Activated CD8-positive, alpha-beta T cell treated with anti-CD3 and anti-CD28 coated beads, Interleukin-2, amount 10 ng/mL, durations not matched to agents 7 days and 5 days (primary cell): ENCODE data around the gene ASXL2. TPM values are rescaled to one million over a fixed set of nuclear protein-coding genes. Genes with fewer than 3 reads are reported as not detected.

Source experiments
- ATAC-seq: fragments of 150-1000 bp; cut with Tn5 transposase; one replicate; pipeline ENCODE4 v1.10.0; 2021; ENCODE audit warnings: moderate library complexity
- CTCF ChIA-PET: fragments of 350-600 bp; sonication (Branson Sonifier 250); formaldehyde crosslinking; loops from one replicate; lab custom pipeline; 2021; ENCODE audit warnings: antibody characterized with exemption; lab: Charles Lee
- POLR2A ChIA-PET: fragments of 350-600 bp; sonication (Branson Sonifier 250); formaldehyde crosslinking; loops from one replicate; lab custom pipeline; 2021; ENCODE audit warnings: antibody characterized with exemption; lab: Charles Lee
- DNase-seq: peaks from one replicate; pipeline ENCODE4 v3.0.0-alpha.2; 2020
- H3K27ac Mint-ChIP-seq: one replicate; pipeline ENCODE4 v1.8.0; 2021; ENCODE audit warnings: mild to moderate bottlenecking, mixed read lengths
- H3K27me3 Mint-ChIP-seq: one replicate; pipeline ENCODE4 v1.8.0; 2021; ENCODE audit warnings: low read depth, mixed read lengths
- H3K36me3 Mint-ChIP-seq: one replicate; pipeline ENCODE4 v1.8.0; 2021; ENCODE audit warnings: low read depth, mixed read lengths
- H3K4me1 Mint-ChIP-seq: one replicate; pipeline ENCODE4 v1.8.0; 2021; ENCODE audit warnings: low read depth, mixed read lengths
- H3K4me3 Mint-ChIP-seq: one replicate; pipeline ENCODE4 v1.8.0; 2021; ENCODE audit warnings: mild to moderate bottlenecking, mixed read lengths
- H3K9me3 Mint-ChIP-seq: one replicate; pipeline ENCODE4 v1.8.0; 2022; ENCODE audit warnings: mixed read lengths; ENCODE audit not compliant: insufficient read depth
- total RNA-seq, 2 experiments: library from RNA; stranded (reverse); gene quantifications; one replicate each; pipeline ENCODE4 v1.2.3, GENCODE V29; 2021

The ASXL2 gene
- total RNA-seq, 2 experiments from 2014 or later = 44.0 to 45.0 TPM

- ATAC-seq (no peak), DNase-seq (no peak)
- ChIA-PET POLR2A (interaction anchor here (0.6 to 2.6 kb wide), 2 partner anchors 9 to 51 kb away, joined by 4 to 9 read pairs; partner anchors contain the start of gene ASXL2), CTCF (no interaction called here)
- H3K36me3 Mint-ChIP-seq = no peaks in the 10 kb centered on the region
- H3K27ac Mint-ChIP-seq = no peak overlapping the region
- H3K4me3 Mint-ChIP-seq = no peak overlapping the region
- peaks cover 4% of the 10 kb centered on the region for H3K27me3 Mint-ChIP-seq
- H3K4me1 Mint-ChIP-seq = no peaks in the 10 kb centered on the region
- no peaks in the 10 kb centered on the region for H3K9me3 Mint-ChIP-seq
These were observed 9.4 kb upstream of the ASXL2 start for GRCh38 chr2:25887624-25888242.

GRCh38 chr2:25885933-25886332 is 7.6 kb upstream of the ASXL2 start:
- DNase-seq (no peak), ATAC-seq (no peak)
- H3K27me3 Mint-ChIP-seq = peaks cover 4% of the 10 kb centered on the region
- ChIA-PET POLR2A (interaction anchor here (0.7 kb wide), 1 partner anchor 10 kb away, joined by 3 read pairs; no protein-coding TSS in a partner anchor), CTCF (no interaction called here)
- H3K4me3 Mint-ChIP-seq = no peak overlapping the region
- no peaks in the 10 kb centered on the region for H3K36me3 Mint-ChIP-seq
- H3K4me1 Mint-ChIP-seq = no peaks in the 10 kb centered on the region
- no peaks in the 10 kb centered on the region for H3K9me3 Mint-ChIP-seq
- no peak overlapping the region for H3K27ac Mint-ChIP-seq

GRCh38 chr2:25881764-25882163 is 3.5 kb upstream of the ASXL2 start:
- Mint-ChIP-seq H3K36me3 (peaks cover 7% of the 10 kb centered on the region), H3K9me3 (no peaks in the 10 kb centered on the region), H3K27me3 (peaks cover 4% of the 10 kb centered on the region), H3K4me3 (no peak overlapping the region), H3K4me1 (peaks cover 14% of the 10 kb centered on the region), H3K27ac (no peak overlapping the region)
- CTCF ChIA-PET = interaction anchor here (0.6 kb wide), 1 partner anchor 263 kb away, joined by 3 read pairs; no protein-coding TSS in a partner anchor
- no peak for DNase-seq
- no peak for ATAC-seq
- POLR2A ChIA-PET = no interaction called here

- peak overlapping the region; percentile 99 for H3K27ac Mint-ChIP-seq
- peak overlapping the region; percentile 97 for H3K4me3 Mint-ChIP-seq
- peaks cover 26% of the 10 kb centered on the region for H3K4me1 Mint-ChIP-seq
- ATAC-seq = no peak
- no peaks in the 10 kb centered on the region for H3K9me3 Mint-ChIP-seq
- no peak for DNase-seq
- CTCF ChIA-PET = interaction anchor here (1.0 to 3.5 kb wide), 10 partner anchors 15 to 517 kb away, joined by 3 to 47 read pairs (median 4); no protein-coding TSS in a partner anchor
- POLR2A ChIA-PET = interaction anchor here (0.5 to 3.5 kb wide), 13 partner anchors 9 to 364 kb away, joined by 3 to 22 read pairs (median 4); no protein-coding TSS in a partner anchor
- H3K27me3 Mint-ChIP-seq = no peaks in the 10 kb centered on the region
- peaks cover 23% of the 10 kb centered on the region for H3K36me3 Mint-ChIP-seq
These were observed 945 bp upstream of the ASXL2 start for GRCh38 chr2:25879133-25879730.

- no peaks in the 10 kb centered on the region for H3K9me3 Mint-ChIP-seq
- POLR2A ChIA-PET = interaction anchor here (0.6 to 3.5 kb wide), 13 partner anchors 10 to 582 kb away, joined by 3 to 22 read pairs (median 4); partner anchors contain the start of genes HADHA and HADHB
- CTCF ChIA-PET = interaction anchor here (0.6 to 3.5 kb wide), 13 partner anchors 18 to 1083 kb away, joined by 3 to 47 read pairs (median 4); partner anchors contain the start of gene RAB10
- H3K36me3 Mint-ChIP-seq = peaks cover 27% of the 10 kb centered on the region
- peak; percentile 75 for DNase-seq
- H3K4me3 Mint-ChIP-seq = peak overlapping the region; percentile 97
- peaks cover 30% of the 10 kb centered on the region for H3K4me1 Mint-ChIP-seq
- peak; percentile 58 for ATAC-seq
- H3K27me3 Mint-ChIP-seq = no peaks in the 10 kb centered on the region
- H3K27ac Mint-ChIP-seq = peak overlapping the region; percentile 99
These were observed 591 bp downstream of the ASXL2 start for GRCh38 chr2:25877431-25878360.

- POLR2A ChIA-PET = no interaction called here
- peaks cover 36% of the 10 kb centered on the region for H3K36me3 Mint-ChIP-seq
- no peak overlapping the region for H3K27ac Mint-ChIP-seq
- ATAC-seq (no peak), DNase-seq (no peak)
- H3K9me3 Mint-ChIP-seq = no peaks in the 10 kb centered on the region
- H3K4me3 Mint-ChIP-seq = no peak overlapping the region
- CTCF ChIA-PET = interaction anchor here (1.7 kb wide), 1 partner anchor 19 kb away, joined by 7 read pairs; no protein-coding TSS in a partner anchor
- H3K4me1 Mint-ChIP-seq = peaks cover 17% of the 10 kb centered on the region
- no peaks in the 10 kb centered on the region for H3K27me3 Mint-ChIP-seq
These were observed 6.2 kb downstream of the ASXL2 start for GRCh38 chr2:25872134-25872533.

GRCh38 chr2:25867396-25868003 is 10.8 kb downstream of the ASXL2 start:
- DNase-seq (no peak), ATAC-seq (no peak)
- Mint-ChIP-seq H3K36me3 (peaks cover 24% of the 10 kb centered on the region), H3K9me3 (no peaks in the 10 kb centered on the region), H3K27ac (no peak overlapping the region), H3K4me3 (no peak overlapping the region), H3K4me1 (peaks cover 2% of the 10 kb centered on the region), H3K27me3 (no peaks in the 10 kb centered on the region)
- ChIA-PET POLR2A (no interaction called here), CTCF (interaction anchor here (4.2 kb wide), 1 partner anchor 14 kb away, joined by 29 read pairs; no protein-coding TSS in a partner anchor)

GRCh38 chr2:25856377-25856776 is 21.9 kb downstream of the ASXL2 start:
- Mint-ChIP-seq H3K36me3 (peaks cover 5% of the 10 kb centered on the region), H3K4me1 (peaks cover 45% of the 10 kb centered on the region), H3K27me3 (no peaks in the 10 kb centered on the region), H3K4me3 (no peak overlapping the region), H3K27ac (no peak overlapping the region), H3K9me3 (no peaks in the 10 kb centered on the region)
- no peak for ATAC-seq
- ChIA-PET POLR2A (no interaction called here), CTCF (no interaction called here)
- no peak for DNase-seq

GRCh38 chr2:25855065-25855464 is 23.2 kb downstream of the ASXL2 start:
- ChIA-PET POLR2A (no interaction called here), CTCF (interaction anchor here (1.0 to 5.0 kb wide), 8 partner anchors 12 to 248 kb away, joined by 3 to 66 read pairs (median 26); partner anchors contain the start of gene ASXL2)
- no peak for DNase-seq
- no peaks in the 10 kb centered on the region for H3K9me3 Mint-ChIP-seq
- peaks cover 50% of the 10 kb centered on the region for H3K4me1 Mint-ChIP-seq
- peaks cover 5% of the 10 kb centered on the region for H3K36me3 Mint-ChIP-seq
- no peak for ATAC-seq
- no peak overlapping the region for H3K4me3 Mint-ChIP-seq
- H3K27me3 Mint-ChIP-seq = no peaks in the 10 kb centered on the region
- no peak overlapping the region for H3K27ac Mint-ChIP-seq

GRCh38 chr2:25854613-25855012 is 23.7 kb downstream of the ASXL2 start:
- H3K36me3 Mint-ChIP-seq = peaks cover 5% of the 10 kb centered on the region
- H3K4me1 Mint-ChIP-seq = peaks cover 50% of the 10 kb centered on the region
- ChIA-PET CTCF (interaction anchor here (0.6 to 5.0 kb wide), 18 partner anchors 11 to 1331 kb away, joined by 3 to 66 read pairs (median 6); partner anchors contain the start of gene ASXL2), POLR2A (interaction anchor here (4.1 kb wide), 1 partner anchor 25 kb away, joined by 22 read pairs; the partner anchor contains the start of gene ASXL2)
- H3K27ac Mint-ChIP-seq = no peak overlapping the region
- no peaks in the 10 kb centered on the region for H3K9me3 Mint-ChIP-seq
- no peak for DNase-seq
- H3K27me3 Mint-ChIP-seq = no peaks in the 10 kb centered on the region
- ATAC-seq = no peak
- H3K4me3 Mint-ChIP-seq = no peak overlapping the region
